Type B pancreatic cell (in vitro differentiated cells): ENCODE measurements around the gene KLF13. TPM values are rescaled to one million over a fixed set of nuclear protein-coding genes. Genes with fewer than 3 reads are reported as not detected.

Source experiments
- DNase-seq: peaks from one replicate; pipeline ENCODE4 v3.0.0; 2021; ENCODE audit warnings: mixed read lengths; ENCODE audit not compliant: unreplicated experiment; ENCODE audit errors: extremely low spot score
- H3K27ac Mint-ChIP-seq: 2 replicates; pipeline ENCODE4 v1.8.0; 2021; ENCODE audit warnings: mild to moderate bottlenecking, mixed read lengths
- H3K27me3 Mint-ChIP-seq: 2 replicates; pipeline ENCODE4 v1.8.0; 2021; ENCODE audit warnings: mixed read lengths
- H3K36me3 Mint-ChIP-seq: 2 replicates; pipeline ENCODE4 v1.8.0; 2021; ENCODE audit warnings: mixed read lengths
- H3K4me1 Mint-ChIP-seq: one replicate; pipeline ENCODE4 v1.8.0; 2021; ENCODE audit warnings: mixed read lengths; ENCODE audit not compliant: unreplicated experiment
- H3K4me3 Mint-ChIP-seq: 2 replicates; pipeline ENCODE4 v1.8.0; 2021; ENCODE audit warnings: mild to moderate bottlenecking, mixed read lengths
- H3K9me3 Mint-ChIP-seq: 2 replicates; pipeline ENCODE4 v1.8.0; 2021; ENCODE audit warnings: mixed read lengths
- CTCF ChIP-seq: fragments of 200-600 bp; sonication (generic); conservative IDR thresholded peaks from 2 replicates; pipeline ENCODE4 v1.5.0; 2021; ENCODE audit warnings: antibody characterized with exemption, mild to moderate bottlenecking
- total RNA-seq: library from RNA; stranded (reverse); gene quantifications from 2 replicates; pipeline ENCODE4 v1.2.1, GENCODE V29; 2021; ENCODE audit warnings: low replicate concordance

The KLF13 gene
- total RNA-seq, 1 donor from 2014 or later, result 38.6 TPM

- H3K36me3 Mint-ChIP-seq, result no peaks in the 10 kb centered on the region
- TF ChIP-seq CTCF, result no peak
- H3K9me3 Mint-ChIP-seq, result peaks cover 4% of the 10 kb centered on the region
- no peak overlapping the region for H3K4me3 Mint-ChIP-seq
- no peaks in the 10 kb centered on the region for H3K4me1 Mint-ChIP-seq
- no peaks in the 10 kb centered on the region for H3K27me3 Mint-ChIP-seq
- DNase-seq, result no peak
- no peak overlapping the region for H3K27ac Mint-ChIP-seq
These were observed 82.1 kb downstream of the KLF13 start for GRCh38 chr15:31408724-31409123.

- Mint-ChIP-seq H3K27ac (no peak overlapping the region), H3K36me3 (no peaks in the 10 kb centered on the region), H3K9me3 (peaks cover 4% of the 10 kb centered on the region), H3K4me3 (no peak overlapping the region), H3K4me1 (no peaks in the 10 kb centered on the region), H3K27me3 (no peaks in the 10 kb centered on the region)
- DNase-seq, result no peak
- TF ChIP-seq CTCF, result no peak
These were observed 82.5 kb downstream of the KLF13 start for GRCh38 chr15:31409171-31409570.

- DNase-seq, result no peak
- no peaks in the 10 kb centered on the region for H3K36me3 Mint-ChIP-seq
- no peaks in the 10 kb centered on the region for H3K9me3 Mint-ChIP-seq
- no peak for TF ChIP-seq CTCF
- H3K27ac Mint-ChIP-seq, result no peak overlapping the region
- no peak overlapping the region for H3K4me3 Mint-ChIP-seq
- no peaks in the 10 kb centered on the region for H3K27me3 Mint-ChIP-seq
- H3K4me1 Mint-ChIP-seq, result no peaks in the 10 kb centered on the region
These were observed 86.2 kb downstream of the KLF13 start for GRCh38 chr15:31412824-31413223.

GRCh38 chr15:31415201-31415600 is 88.6 kb downstream of the KLF13 start:
- H3K36me3 Mint-ChIP-seq, result no peaks in the 10 kb centered on the region
- H3K4me1 Mint-ChIP-seq, result no peaks in the 10 kb centered on the region
- DNase-seq, result no peak
- H3K9me3 Mint-ChIP-seq, result peaks cover 9% of the 10 kb centered on the region
- TF ChIP-seq CTCF, result no peak
- no peak overlapping the region for H3K27ac Mint-ChIP-seq
- peaks cover 4% of the 10 kb centered on the region for H3K27me3 Mint-ChIP-seq
- H3K4me3 Mint-ChIP-seq, result no peak overlapping the region

GRCh38 chr15:31419820-31420219 is 93.2 kb downstream of the KLF13 start:
- no peak for DNase-seq
- Mint-ChIP-seq H3K9me3 (peaks cover 9% of the 10 kb centered on the region), H3K36me3 (no peaks in the 10 kb centered on the region), H3K4me1 (no peaks in the 10 kb centered on the region), H3K27ac (no peak overlapping the region), H3K27me3 (peaks cover 4% of the 10 kb centered on the region), H3K4me3 (no peak overlapping the region)
- TF ChIP-seq CTCF, result no peak

GRCh38 chr15:31427411-31427810 is 100.8 kb downstream of the KLF13 start:
- Mint-ChIP-seq H3K4me3 (no peak overlapping the region), H3K9me3 (no peaks in the 10 kb centered on the region), H3K27me3 (no peaks in the 10 kb centered on the region), H3K36me3 (no peaks in the 10 kb centered on the region), H3K27ac (no peak overlapping the region), H3K4me1 (no peaks in the 10 kb centered on the region)
- TF ChIP-seq CTCF, result no peak
- no peak for DNase-seq
